ENCODE measurements around the gene CTNNA2. TPM values are rescaled to one million over a fixed set of nuclear protein-coding genes. Genes with fewer than 3 reads are reported as not detected.

The CTNNA2 gene
- total RNA-seq, 1 experiment from 2014 or later, result 0.54 TPM

DNA sequence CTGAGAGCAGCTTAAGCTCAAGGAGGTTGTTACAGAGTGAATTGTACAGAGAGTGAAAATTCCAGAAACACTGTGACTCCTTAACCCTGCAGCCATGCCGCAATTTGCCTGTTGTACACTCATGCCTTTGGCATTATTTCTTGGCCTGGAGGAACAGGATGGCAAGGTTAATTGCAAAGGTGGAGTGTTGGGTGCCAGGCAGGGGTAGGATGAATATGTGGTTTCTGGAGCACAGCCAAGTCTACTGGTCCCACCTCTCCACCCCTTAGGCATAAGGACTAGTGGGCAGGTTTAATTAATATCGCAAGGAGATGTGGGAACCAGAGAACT, 541.5 kb downstream of the CTNNA2 start:
- H3K9me3 ChIP-seq (ENCODE audit: control insufficient read depth, insufficient read depth, low read depth, low read length), result no peaks in the 10 kb centered on the region
- CTCF ChIA-PET, result no interaction called here
- no TSS peak for BruUV-seq (replicated peaks)

DNA sequence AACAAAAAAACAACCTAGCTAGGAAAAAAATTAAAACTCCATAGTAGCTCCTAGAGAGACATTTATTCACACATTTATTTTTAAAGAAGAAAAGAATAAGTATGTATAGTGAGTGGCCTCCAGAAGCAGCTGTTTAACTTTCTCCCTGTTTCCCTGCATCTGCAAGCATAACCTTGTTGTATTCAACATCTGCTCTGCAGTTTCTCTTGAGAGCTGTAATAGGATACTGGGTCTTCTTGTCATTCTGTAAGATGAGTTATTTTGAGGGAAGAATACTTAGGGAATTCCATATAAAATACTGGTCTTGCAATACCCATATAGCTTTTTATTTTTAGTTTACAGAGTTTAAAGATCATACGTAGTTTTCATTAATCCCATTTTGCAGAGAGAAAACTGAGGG, 545.1 kb downstream of the CTNNA2 start:
- ChIA-PET CTCF (no interaction called here), POLR2A (no interaction called here)
- ATAC-seq (no peak), DNase-seq (ENCODE audit: low read depth, low spot score) (no peak)
- H3K27ac ChIP-seq (ENCODE audit: low read length), result no peak overlapping the region
- no peaks in the 10 kb centered on the region for H3K9me3 ChIP-seq (ENCODE audit: control insufficient read depth, insufficient read depth, low read depth, low read length)
- TF ChIP-seq, protein P1, sequence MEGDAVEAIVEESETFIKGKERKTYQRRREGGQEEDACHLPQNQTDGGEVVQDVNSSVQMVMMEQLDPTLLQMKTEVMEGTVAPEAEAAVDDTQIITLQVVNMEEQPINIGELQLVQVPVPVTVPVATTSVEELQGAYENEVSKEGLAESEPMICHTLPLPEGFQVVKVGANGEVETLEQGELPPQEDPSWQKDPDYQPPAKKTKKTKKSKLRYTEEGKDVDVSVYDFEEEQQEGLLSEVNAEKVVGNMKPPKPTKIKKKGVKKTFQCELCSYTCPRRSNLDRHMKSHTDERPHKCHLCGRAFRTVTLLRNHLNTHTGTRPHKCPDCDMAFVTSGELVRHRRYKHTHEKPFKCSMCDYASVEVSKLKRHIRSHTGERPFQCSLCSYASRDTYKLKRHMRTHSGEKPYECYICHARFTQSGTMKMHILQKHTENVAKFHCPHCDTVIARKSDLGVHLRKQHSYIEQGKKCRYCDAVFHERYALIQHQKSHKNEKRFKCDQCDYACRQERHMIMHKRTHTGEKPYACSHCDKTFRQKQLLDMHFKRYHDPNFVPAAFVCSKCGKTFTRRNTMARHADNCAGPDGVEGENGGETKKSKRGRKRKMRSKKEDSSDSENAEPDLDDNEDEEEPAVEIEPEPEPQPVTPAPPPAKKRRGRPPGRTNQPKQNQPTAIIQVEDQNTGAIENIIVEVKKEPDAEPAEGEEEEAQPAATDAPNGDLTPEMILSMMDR (IDR thresholded peaks at IDR 0.05), result no peak
- TF ChIP-seq SIN3A (IDR thresholded peaks at IDR 0.05; ENCODE audit: borderline replicate concordance, insufficient read depth, low read depth, low read length) (no peak), TCF7L2 (IDR thresholded peaks at IDR 0.05; ENCODE audit: low read depth, low read length) (no peak), POLR2AphosphoS5 (IDR thresholded peaks at IDR 0.05; ENCODE audit: low read depth, low read length) (no peak)
- TF ChIP-seq, protein P2, sequence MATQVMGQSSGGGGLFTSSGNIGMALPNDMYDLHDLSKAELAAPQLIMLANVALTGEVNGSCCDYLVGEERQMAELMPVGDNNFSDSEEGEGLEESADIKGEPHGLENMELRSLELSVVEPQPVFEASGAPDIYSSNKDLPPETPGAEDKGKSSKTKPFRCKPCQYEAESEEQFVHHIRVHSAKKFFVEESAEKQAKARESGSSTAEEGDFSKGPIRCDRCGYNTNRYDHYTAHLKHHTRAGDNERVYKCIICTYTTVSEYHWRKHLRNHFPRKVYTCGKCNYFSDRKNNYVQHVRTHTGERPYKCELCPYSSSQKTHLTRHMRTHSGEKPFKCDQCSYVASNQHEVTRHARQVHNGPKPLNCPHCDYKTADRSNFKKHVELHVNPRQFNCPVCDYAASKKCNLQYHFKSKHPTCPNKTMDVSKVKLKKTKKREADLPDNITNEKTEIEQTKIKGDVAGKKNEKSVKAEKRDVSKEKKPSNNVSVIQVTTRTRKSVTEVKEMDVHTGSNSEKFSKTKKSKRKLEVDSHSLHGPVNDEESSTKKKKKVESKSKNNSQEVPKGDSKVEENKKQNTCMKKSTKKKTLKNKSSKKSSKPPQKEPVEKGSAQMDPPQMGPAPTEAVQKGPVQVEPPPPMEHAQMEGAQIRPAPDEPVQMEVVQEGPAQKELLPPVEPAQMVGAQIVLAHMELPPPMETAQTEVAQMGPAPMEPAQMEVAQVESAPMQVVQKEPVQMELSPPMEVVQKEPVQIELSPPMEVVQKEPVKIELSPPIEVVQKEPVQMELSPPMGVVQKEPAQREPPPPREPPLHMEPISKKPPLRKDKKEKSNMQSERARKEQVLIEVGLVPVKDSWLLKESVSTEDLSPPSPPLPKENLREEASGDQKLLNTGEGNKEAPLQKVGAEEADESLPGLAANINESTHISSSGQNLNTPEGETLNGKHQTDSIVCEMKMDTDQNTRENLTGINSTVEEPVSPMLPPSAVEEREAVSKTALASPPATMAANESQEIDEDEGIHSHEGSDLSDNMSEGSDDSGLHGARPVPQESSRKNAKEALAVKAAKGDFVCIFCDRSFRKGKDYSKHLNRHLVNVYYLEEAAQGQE (IDR thresholded peaks at IDR 0.05; ENCODE audit: insufficient read depth in 1 of 2, low read depth in 2 of 2, low read length in 1 of 2), result no peak
- H3K4me1 ChIP-seq (ENCODE audit: control insufficient read depth, insufficient read depth, low read length), result no peaks in the 10 kb centered on the region
- intact Hi-C loops (cut with micrococcal nuclease; ENCODE audit: unreplicated experiment) (no loop called here), in situ Hi-C loops (cut with HindIII; ENCODE audit: low pct_unique_long_range_greater_than_20kb, low sequenced_read_pairs) (no loop called here)
- no peaks in the 10 kb centered on the region for H3K36me3 ChIP-seq (ENCODE audit: control insufficient read depth, insufficient read depth, low read length)
- H3K4me3 ChIP-seq (ENCODE audit: low read depth in 2 of 2, low read length in 2 of 2), result no peak overlapping the region
- no peaks in the 10 kb centered on the region for H3K27me3 ChIP-seq (ENCODE audit: control insufficient read depth, insufficient read depth, low read length)
- BruUV-seq (replicated peaks), result no TSS peak

More for the DNA sequence above, 541.5 kb downstream of the CTNNA2 start:
- DNase-seq (ENCODE audit: low read depth, low spot score) (no peak), ATAC-seq (peak; percentile 70; the same call in 1 of the 2 replicates)
- Histone ChIP-seq H3K27ac (ENCODE audit: low read length) (no peak overlapping the region), H3K4me1 (ENCODE audit: control insufficient read depth, insufficient read depth, low read length) (no peaks in the 10 kb centered on the region), H3K4me3 (ENCODE audit: low read depth in 2 of 2, low read length in 2 of 2) (no peak overlapping the region), H3K27me3 (ENCODE audit: control insufficient read depth, insufficient read depth, low read length) (no peaks in the 10 kb centered on the region), H3K36me3 (ENCODE audit: control insufficient read depth, insufficient read depth, low read length) (no peaks in the 10 kb centered on the region)
- intact Hi-C loops (cut with micrococcal nuclease; ENCODE audit: unreplicated experiment) (no loop called here), in situ Hi-C loops (cut with HindIII; ENCODE audit: low pct_unique_long_range_greater_than_20kb, low sequenced_read_pairs) (no loop called here)
- TF ChIP-seq TCF7L2 (IDR thresholded peaks at IDR 0.05; ENCODE audit: low read depth, low read length), result no peak
- TF ChIP-seq, protein P1 (IDR thresholded peaks at IDR 0.05), result no peak
- no peak for TF ChIP-seq POLR2AphosphoS5 (IDR thresholded peaks at IDR 0.05; ENCODE audit: low read depth, low read length)
- TF ChIP-seq SIN3A (IDR thresholded peaks at IDR 0.05; ENCODE audit: borderline replicate concordance, insufficient read depth, low read depth, low read length), result no peak
- TF ChIP-seq, protein P2 (IDR thresholded peaks at IDR 0.05; ENCODE audit: insufficient read depth in 1 of 2, low read depth in 2 of 2, low read length in 1 of 2), result no peak
- POLR2A ChIA-PET, result no interaction called here

All from Panc1 (cell line).